H1 (cell line): Measurements from ENCODE around the gene DNAJC22. TPM values are rescaled to one million over a fixed set of nuclear protein-coding genes. Genes with fewer than 3 reads are reported as not detected.

Experiments used
- CREB1 ChIP-seq: IDR thresholded peaks from 2 replicates; pipeline ENCODE4 v1.6.1; 2012; ENCODE audit warnings: inconsistent platforms
- EZH2 ChIP-seq: fragments of 200-600 bp; sonication (generic); IDR thresholded peaks from 2 replicates; pipeline ENCODE4 v1.7.1; 2012; ENCODE audit warnings: low read depth, mild to moderate bottlenecking, moderate library complexity, low read length, inconsistent platforms; ENCODE audit not compliant: severe bottlenecking
- MAX ChIP-seq: IDR thresholded peaks from 2 replicates; pipeline ENCODE4 v1.6.1; 2012; ENCODE audit warnings: inconsistent platforms
- POLR2AphosphoS5 ChIP-seq: IDR thresholded peaks from 2 replicates; pipeline ENCODE4 v1.6.1; 2011; ENCODE audit warnings: low read depth, low read length
- SIN3A ChIP-seq, 2 experiments: IDR thresholded peaks in 1 of 2; conservative IDR thresholded peaks in 1 of 2; 2 replicates each; pipeline ENCODE4 v1.6.1; 2011 to 2012; ENCODE audit warnings: low read length in 2 of 2, improper control_type of control experiment in 1 of 2, low read depth in 1 of 2, mild to moderate bottlenecking in 1 of 2
- TAF7 ChIP-seq: optimal IDR thresholded peaks from 2 replicates; pipeline ENCODE3; 2011; ENCODE audit warnings: low read depth, mild to moderate bottlenecking, inconsistent platforms, low read length, moderate library complexity, borderline replicate concordance
- polyA plus RNA-seq, 7 experiments: library from polyadenylated mRNA; depleted of rRNA in 3 of 7; stranded (reverse) in 5 of 7; unstranded in 2 of 7; fragments of >200 nt in 5 of 7; fragments of 200-250 nt in 2 of 7; gene quantifications; 1 replicate in 5 of 7; 2 replicates in 1 of 7; 4 replicates in 1 of 7; pipeline versions ENCODE4 v1.2.1 to v1.2.3, GENCODE V29; 2011 to 2013; ENCODE audit warnings: missing spikeins in 2 of 7, mixed read lengths in 2 of 7
- total RNA-seq: library from RNA; stranded (reverse); fragmentation: NEBNext Ultra II Directional; extraction: Animal tissue kit (Norgen Biotek cat#: 25700); gene quantifications from 2 replicates; pipeline ENCODE4 v1.2.1, GENCODE V29; 2021
- TF ChIP-seq, protein P1 (sequence below): fragments of 300-600 bp; sonication (generic); IDR thresholded peaks from 2 replicates; pipeline ENCODE4 v1.7.1; 2012; ENCODE audit warnings: low read length, moderate library complexity, mild to moderate bottlenecking, inconsistent platforms; ENCODE audit not compliant: insufficient replicate concordance

DNAJC22 gene
- total and polyA plus RNA-seq, 2 of the 8 experiments (the other 6 are each of a cell fraction or from before 2014, with no cell fraction given) = 0.20 to 0.39 TPM

- no peak for TF ChIP-seq CREB1
- TF ChIP-seq EZH2 = no peak
- no peak for TF ChIP-seq TAF7
- TF ChIP-seq SIN3A (conservative IDR thresholded peaks at IDR 0.05 in 1 of 2, IDR thresholded peaks at IDR 0.05 in 1 of 2; ENCODE audit: low read depth in 1 of 2, low read length in 2 of 2) = no peak
- no peak for TF ChIP-seq POLR2AphosphoS5
- TF ChIP-seq, protein P1, sequence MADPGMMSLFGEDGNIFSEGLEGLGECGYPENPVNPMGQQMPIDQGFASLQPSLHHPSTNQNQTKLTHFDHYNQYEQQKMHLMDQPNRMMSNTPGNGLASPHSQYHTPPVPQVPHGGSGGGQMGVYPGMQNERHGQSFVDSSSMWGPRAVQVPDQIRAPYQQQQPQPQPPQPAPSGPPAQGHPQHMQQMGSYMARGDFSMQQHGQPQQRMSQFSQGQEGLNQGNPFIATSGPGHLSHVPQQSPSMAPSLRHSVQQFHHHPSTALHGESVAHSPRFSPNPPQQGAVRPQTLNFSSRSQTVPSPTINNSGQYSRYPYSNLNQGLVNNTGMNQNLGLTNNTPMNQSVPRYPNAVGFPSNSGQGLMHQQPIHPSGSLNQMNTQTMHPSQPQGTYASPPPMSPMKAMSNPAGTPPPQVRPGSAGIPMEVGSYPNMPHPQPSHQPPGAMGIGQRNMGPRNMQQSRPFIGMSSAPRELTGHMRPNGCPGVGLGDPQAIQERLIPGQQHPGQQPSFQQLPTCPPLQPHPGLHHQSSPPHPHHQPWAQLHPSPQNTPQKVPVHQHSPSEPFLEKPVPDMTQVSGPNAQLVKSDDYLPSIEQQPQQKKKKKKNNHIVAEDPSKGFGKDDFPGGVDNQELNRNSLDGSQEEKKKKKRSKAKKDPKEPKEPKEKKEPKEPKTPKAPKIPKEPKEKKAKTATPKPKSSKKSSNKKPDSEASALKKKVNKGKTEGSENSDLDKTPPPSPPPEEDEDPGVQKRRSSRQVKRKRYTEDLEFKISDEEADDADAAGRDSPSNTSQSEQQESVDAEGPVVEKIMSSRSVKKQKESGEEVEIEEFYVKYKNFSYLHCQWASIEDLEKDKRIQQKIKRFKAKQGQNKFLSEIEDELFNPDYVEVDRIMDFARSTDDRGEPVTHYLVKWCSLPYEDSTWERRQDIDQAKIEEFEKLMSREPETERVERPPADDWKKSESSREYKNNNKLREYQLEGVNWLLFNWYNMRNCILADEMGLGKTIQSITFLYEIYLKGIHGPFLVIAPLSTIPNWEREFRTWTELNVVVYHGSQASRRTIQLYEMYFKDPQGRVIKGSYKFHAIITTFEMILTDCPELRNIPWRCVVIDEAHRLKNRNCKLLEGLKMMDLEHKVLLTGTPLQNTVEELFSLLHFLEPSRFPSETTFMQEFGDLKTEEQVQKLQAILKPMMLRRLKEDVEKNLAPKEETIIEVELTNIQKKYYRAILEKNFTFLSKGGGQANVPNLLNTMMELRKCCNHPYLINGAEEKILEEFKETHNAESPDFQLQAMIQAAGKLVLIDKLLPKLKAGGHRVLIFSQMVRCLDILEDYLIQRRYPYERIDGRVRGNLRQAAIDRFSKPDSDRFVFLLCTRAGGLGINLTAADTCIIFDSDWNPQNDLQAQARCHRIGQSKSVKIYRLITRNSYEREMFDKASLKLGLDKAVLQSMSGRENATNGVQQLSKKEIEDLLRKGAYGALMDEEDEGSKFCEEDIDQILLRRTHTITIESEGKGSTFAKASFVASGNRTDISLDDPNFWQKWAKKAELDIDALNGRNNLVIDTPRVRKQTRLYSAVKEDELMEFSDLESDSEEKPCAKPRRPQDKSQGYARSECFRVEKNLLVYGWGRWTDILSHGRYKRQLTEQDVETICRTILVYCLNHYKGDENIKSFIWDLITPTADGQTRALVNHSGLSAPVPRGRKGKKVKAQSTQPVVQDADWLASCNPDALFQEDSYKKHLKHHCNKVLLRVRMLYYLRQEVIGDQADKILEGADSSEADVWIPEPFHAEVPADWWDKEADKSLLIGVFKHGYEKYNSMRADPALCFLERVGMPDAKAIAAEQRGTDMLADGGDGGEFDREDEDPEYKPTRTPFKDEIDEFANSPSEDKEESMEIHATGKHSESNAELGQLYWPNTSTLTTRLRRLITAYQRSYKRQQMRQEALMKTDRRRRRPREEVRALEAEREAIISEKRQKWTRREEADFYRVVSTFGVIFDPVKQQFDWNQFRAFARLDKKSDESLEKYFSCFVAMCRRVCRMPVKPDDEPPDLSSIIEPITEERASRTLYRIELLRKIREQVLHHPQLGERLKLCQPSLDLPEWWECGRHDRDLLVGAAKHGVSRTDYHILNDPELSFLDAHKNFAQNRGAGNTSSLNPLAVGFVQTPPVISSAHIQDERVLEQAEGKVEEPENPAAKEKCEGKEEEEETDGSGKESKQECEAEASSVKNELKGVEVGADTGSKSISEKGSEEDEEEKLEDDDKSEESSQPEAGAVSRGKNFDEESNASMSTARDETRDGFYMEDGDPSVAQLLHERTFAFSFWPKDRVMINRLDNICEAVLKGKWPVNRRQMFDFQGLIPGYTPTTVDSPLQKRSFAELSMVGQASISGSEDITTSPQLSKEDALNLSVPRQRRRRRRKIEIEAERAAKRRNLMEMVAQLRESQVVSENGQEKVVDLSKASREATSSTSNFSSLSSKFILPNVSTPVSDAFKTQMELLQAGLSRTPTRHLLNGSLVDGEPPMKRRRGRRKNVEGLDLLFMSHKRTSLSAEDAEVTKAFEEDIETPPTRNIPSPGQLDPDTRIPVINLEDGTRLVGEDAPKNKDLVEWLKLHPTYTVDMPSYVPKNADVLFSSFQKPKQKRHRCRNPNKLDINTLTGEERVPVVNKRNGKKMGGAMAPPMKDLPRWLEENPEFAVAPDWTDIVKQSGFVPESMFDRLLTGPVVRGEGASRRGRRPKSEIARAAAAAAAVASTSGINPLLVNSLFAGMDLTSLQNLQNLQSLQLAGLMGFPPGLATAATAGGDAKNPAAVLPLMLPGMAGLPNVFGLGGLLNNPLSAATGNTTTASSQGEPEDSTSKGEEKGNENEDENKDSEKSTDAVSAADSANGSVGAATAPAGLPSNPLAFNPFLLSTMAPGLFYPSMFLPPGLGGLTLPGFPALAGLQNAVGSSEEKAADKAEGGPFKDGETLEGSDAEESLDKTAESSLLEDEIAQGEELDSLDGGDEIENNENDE = no peak
- TF ChIP-seq MAX = no peak
These were observed 19.3 kb upstream of the DNAJC22 start (continued) for GRCh38 chr12:49327368-49327767.
